ENCODE data around the gene POFUT2. TPM values are rescaled to one million over a fixed set of nuclear protein-coding genes. Genes with fewer than 3 reads are reported as not detected.
"Not testable (repeated sequence)": the region's sequence is repeated elsewhere in the genome, so short reads cannot be mapped to it uniquely, and the experiment has no call there.

POFUT2 gene
- total RNA-seq, 2 experiments from 2014 or later: 17.0 to 20.5 TPM

- H3K9me2 ChIP-seq (ENCODE audit: insufficient read depth, low read length): no peaks in the 10 kb centered on the region
- no TSS peak for BruUV-seq (replicated peaks)
- TF ChIP-seq, protein P1, sequence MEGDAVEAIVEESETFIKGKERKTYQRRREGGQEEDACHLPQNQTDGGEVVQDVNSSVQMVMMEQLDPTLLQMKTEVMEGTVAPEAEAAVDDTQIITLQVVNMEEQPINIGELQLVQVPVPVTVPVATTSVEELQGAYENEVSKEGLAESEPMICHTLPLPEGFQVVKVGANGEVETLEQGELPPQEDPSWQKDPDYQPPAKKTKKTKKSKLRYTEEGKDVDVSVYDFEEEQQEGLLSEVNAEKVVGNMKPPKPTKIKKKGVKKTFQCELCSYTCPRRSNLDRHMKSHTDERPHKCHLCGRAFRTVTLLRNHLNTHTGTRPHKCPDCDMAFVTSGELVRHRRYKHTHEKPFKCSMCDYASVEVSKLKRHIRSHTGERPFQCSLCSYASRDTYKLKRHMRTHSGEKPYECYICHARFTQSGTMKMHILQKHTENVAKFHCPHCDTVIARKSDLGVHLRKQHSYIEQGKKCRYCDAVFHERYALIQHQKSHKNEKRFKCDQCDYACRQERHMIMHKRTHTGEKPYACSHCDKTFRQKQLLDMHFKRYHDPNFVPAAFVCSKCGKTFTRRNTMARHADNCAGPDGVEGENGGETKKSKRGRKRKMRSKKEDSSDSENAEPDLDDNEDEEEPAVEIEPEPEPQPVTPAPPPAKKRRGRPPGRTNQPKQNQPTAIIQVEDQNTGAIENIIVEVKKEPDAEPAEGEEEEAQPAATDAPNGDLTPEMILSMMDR (conservative IDR thresholded peaks at IDR 0.05; ENCODE audit: low read length): no peak
- no peak for TF ChIP-seq EZH2phosphoT487 (IDR thresholded peaks at IDR 0.05; ENCODE audit: borderline replicate concordance, low read depth, low read length)
- H3K4me2 ChIP-seq (ENCODE audit: low read length): no peak overlapping the region
- H3K4me1 ChIP-seq (ENCODE audit: insufficient read depth, low read length, poor library complexity, severe bottlenecking): no peaks in the 10 kb centered on the region
- intact Hi-C loops (cut with micrococcal nuclease; ENCODE audit: unreplicated experiment): loop anchor here (1.0 kb wide), 1 partner anchor 168 kb away; no protein-coding TSS in a partner anchor
- ChIA-PET POLR2A (no interaction called here), CTCF (ENCODE audit: unreplicated experiment) (no interaction called here)
- no peak overlapping the region for H3K4me3 ChIP-seq (ENCODE audit: low read depth, low read length, poor library complexity, severe bottlenecking)
- no peaks in the 10 kb centered on the region for H3K79me2 ChIP-seq (ENCODE audit: insufficient read depth, low read depth, low read length)
- no peaks in the 10 kb centered on the region for H3K9me3 ChIP-seq (ENCODE audit: low read length)
- no peaks in the 10 kb centered on the region for H3K36me3 ChIP-seq (ENCODE audit: insufficient read depth, low read length)
- no peak overlapping the region for H3K27ac ChIP-seq (ENCODE audit: low read depth, low read length, poor library complexity, severe bottlenecking)
- H2AFZ ChIP-seq (ENCODE audit: low read length): no peak overlapping the region
- H4K20me1 ChIP-seq (ENCODE audit: insufficient read depth, low read length): no peaks in the 10 kb centered on the region
- peak; percentile 16 for DNase-seq (ENCODE audit: low spot score)
Measured at GRCh38 chr21:45308194-45309068, 20.7 kb upstream of the POFUT2 start.

DNA sequence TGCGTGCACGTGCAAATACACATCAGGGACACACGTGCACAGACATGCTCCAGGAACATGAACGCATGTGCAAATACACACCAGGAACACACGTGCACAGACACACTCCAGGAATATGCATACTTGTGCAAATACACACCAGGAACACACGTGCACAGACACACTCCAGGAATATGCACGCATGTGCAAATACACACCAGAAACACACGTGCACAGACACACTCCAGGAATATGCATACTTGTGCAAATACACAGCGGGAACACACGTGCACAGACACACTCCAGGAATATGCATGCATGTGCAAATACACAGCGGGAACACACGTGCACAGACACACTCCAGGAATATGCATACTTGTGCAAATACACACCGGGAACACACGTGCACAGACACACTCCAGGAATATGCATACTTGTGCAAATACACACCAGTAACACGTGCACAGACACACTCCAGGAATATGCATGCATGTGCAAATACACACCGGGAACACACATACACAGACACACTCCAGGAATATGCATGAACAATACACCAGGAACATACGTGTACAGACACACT is 20.0 kb upstream of the POFUT2 start:
- H3K4me3 ChIP-seq (ENCODE audit: low read depth, low read length, poor library complexity, severe bottlenecking); H3K79me2 ChIP-seq (ENCODE audit: insufficient read depth, low read depth, low read length); BruUV-seq (replicated peaks); H3K27ac ChIP-seq (ENCODE audit: low read depth, low read length, poor library complexity, severe bottlenecking); intact Hi-C loops (cut with micrococcal nuclease; ENCODE audit: unreplicated experiment); H4K20me1 ChIP-seq (ENCODE audit: insufficient read depth, low read length); H3K9me3 ChIP-seq (ENCODE audit: low read length); H3K4me2 ChIP-seq (ENCODE audit: low read length); H3K9me2 ChIP-seq (ENCODE audit: insufficient read depth, low read length); DNase-seq (ENCODE audit: low spot score); H3K4me1 ChIP-seq (ENCODE audit: insufficient read depth, low read length, poor library complexity, severe bottlenecking); H3K36me3 ChIP-seq (ENCODE audit: insufficient read depth, low read length); POLR2A ChIA-PET; CTCF ChIA-PET (ENCODE audit: unreplicated experiment); H2AFZ ChIP-seq (ENCODE audit: low read length): not testable (repeated sequence)

DNA sequence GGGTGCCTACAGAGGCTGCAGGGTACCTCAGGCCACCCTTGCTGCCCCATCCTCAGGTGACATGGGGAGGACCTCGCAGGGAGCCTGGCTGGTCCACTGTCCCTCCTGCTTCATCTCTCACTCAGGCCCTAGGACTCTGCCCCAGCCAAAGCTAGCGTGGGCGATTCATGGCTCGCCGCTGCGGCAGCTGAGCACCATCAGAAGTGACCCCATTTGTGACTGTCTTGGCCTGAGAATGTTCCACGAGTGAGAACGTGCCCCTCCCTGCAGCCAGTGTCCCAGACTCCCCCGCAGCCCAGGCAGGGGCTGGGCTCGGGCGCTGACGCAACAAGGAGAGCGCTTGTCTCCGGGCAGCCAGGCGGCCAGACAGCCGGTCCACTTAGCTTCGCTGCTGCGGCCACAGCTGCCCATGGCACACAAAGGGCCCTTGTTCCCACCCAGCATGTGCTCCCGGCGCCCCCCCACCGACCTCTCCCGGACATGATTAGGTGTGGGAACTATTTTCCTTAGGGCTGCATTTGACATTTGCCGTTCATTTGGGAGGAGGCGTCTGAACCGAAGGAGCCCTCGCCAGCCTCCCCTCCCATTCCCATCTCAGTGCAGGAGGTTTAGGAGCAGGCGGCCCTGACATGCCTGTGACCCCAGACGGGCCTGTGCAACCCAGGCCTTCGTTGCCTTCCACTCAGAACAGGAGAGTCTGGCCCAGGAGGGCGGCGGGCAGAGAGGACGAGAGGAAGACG is 19.3 kb upstream of the POFUT2 start:
- intact Hi-C loops (cut with micrococcal nuclease; ENCODE audit: unreplicated experiment): no loop called here
- H3K4me2 ChIP-seq (ENCODE audit: low read length): no peak overlapping the region
- H3K4me3 ChIP-seq (ENCODE audit: low read depth, low read length, poor library complexity, severe bottlenecking): no peak overlapping the region
- CTCF ChIA-PET (ENCODE audit: unreplicated experiment): no interaction called here
- no peak for DNase-seq (ENCODE audit: low spot score)
- H3K4me1 ChIP-seq (ENCODE audit: insufficient read depth, low read length, poor library complexity, severe bottlenecking): no peaks in the 10 kb centered on the region
- BruUV-seq (replicated peaks): no TSS peak
- no peaks in the 10 kb centered on the region for H3K9me3 ChIP-seq (ENCODE audit: low read length)
- no peaks in the 10 kb centered on the region for H4K20me1 ChIP-seq (ENCODE audit: insufficient read depth, low read length)
- TF ChIP-seq, protein P1 (conservative IDR thresholded peaks at IDR 0.05; ENCODE audit: low read length): no peak
- TF ChIP-seq EZH2phosphoT487 (IDR thresholded peaks at IDR 0.05; ENCODE audit: borderline replicate concordance, low read depth, low read length): no peak
- H3K27ac ChIP-seq (ENCODE audit: low read depth, low read length, poor library complexity, severe bottlenecking): no peak overlapping the region
- H3K79me2 ChIP-seq (ENCODE audit: insufficient read depth, low read depth, low read length): no peaks in the 10 kb centered on the region
- H3K36me3 ChIP-seq (ENCODE audit: insufficient read depth, low read length): no peaks in the 10 kb centered on the region
- H2AFZ ChIP-seq (ENCODE audit: low read length): no peak overlapping the region
- no peaks in the 10 kb centered on the region for H3K9me2 ChIP-seq (ENCODE audit: insufficient read depth, low read length)
- POLR2A ChIA-PET: no interaction called here
